Panc1 (cell line): ENCODE results near the gene GIT1. TPM values are rescaled to one million over a fixed set of nuclear protein-coding genes. Genes with fewer than 3 reads are reported as not detected.

Experiments
- ATAC-seq: fragments of 200-7000 bp; cut with Tn5 transposase; 2 replicates; pipeline ENCODE4 v1.9.1; 2020; ENCODE audit warnings: mild to moderate bottlenecking, moderate library complexity
- BruUV-seq: library from RNA; stranded (reverse); fragments of 400-500 nt; replicated peaks from 2 replicates; lab custom pipeline; 2021; lab: Mats Ljungman, UMichigan
- CTCF ChIA-PET: fragments of 300-600 bp; sonication (Branson Sonifier 250); formaldehyde crosslinking; loops from one replicate; lab custom pipeline; 2022; ENCODE audit warnings: antibody characterized with exemption; lab: Charles Lee
- POLR2A ChIA-PET: fragments of 300-600 bp; sonication (Branson Sonifier 250); formaldehyde crosslinking; loops from one replicate; lab custom pipeline; 2022; ENCODE audit warnings: antibody characterized with exemption; lab: Charles Lee
- DNase-seq: peaks from one replicate; pipeline ENCODE4 v3.0.0-alpha.2; 2010; ENCODE audit warnings: low read depth, low spot score
- H3K27ac ChIP-seq: 2 replicates; pipeline ENCODE4 v1.5.1; 2011; ENCODE audit warnings: mild to moderate bottlenecking, low read length, inconsistent platforms
- H3K27me3 ChIP-seq: fragments of 200-500 bp; sonication (Bioruptor generic); 2 replicates; pipeline ENCODE4 v1.6.0; 2014; ENCODE audit warnings: low read length, inconsistent platforms; ENCODE audit not compliant: control insufficient read depth, insufficient read depth
- H3K36me3 ChIP-seq: fragments of 200-500 bp; sonication (Bioruptor generic); 2 replicates; pipeline ENCODE4 v1.5.1; 2014; ENCODE audit warnings: inconsistent platforms, mild to moderate bottlenecking, low read length, moderate library complexity; ENCODE audit not compliant: control insufficient read depth, insufficient read depth
- H3K4me1 ChIP-seq: 2 replicates; pipeline ENCODE4 v1.5.1; 2011; ENCODE audit warnings: inconsistent platforms, mild to moderate bottlenecking, low read length, moderate library complexity; ENCODE audit not compliant: control insufficient read depth, insufficient read depth
- H3K4me3 ChIP-seq, 2 experiments: 2 replicates each; pipeline ENCODE4 v1.5.1; 2011 to 2012; ENCODE audit warnings: low read depth in 2 of 2, low read length in 2 of 2, mild to moderate bottlenecking in 2 of 2, inconsistent platforms in 1 of 2, moderate library complexity in 1 of 2
- H3K9me3 ChIP-seq: fragments of 200-500 bp; sonication (Bioruptor generic); 2 replicates; pipeline ENCODE4 v1.5.1; 2014; ENCODE audit warnings: low read depth, mild to moderate bottlenecking, inconsistent platforms, low read length, moderate library complexity; ENCODE audit not compliant: control insufficient read depth, insufficient read depth
- CTCF ChIP-seq: fragments of 450-650 bp; IDR thresholded peaks from 2 replicates; pipeline ENCODE4 v1.5.1; 2017; ENCODE audit warnings: mild to moderate bottlenecking
- POLR2AphosphoS5 ChIP-seq: IDR thresholded peaks from 2 replicates; pipeline ENCODE4 v1.6.1; 2012; ENCODE audit warnings: mild to moderate bottlenecking, low read depth, low read length, moderate library complexity
- SIN3A ChIP-seq: IDR thresholded peaks from 2 replicates; pipeline ENCODE4 v1.6.1; 2012; ENCODE audit warnings: low read depth, mild to moderate bottlenecking, low read length, moderate library complexity, borderline replicate concordance; ENCODE audit not compliant: insufficient read depth
- TCF7L2 ChIP-seq: IDR thresholded peaks from 2 replicates; pipeline ENCODE4 v1.6.1; 2011; ENCODE audit warnings: mild to moderate bottlenecking, low read depth, low read length, inconsistent platforms
- in situ Hi-C: cut with HindIII; loops from 2 replicates; pipeline ENCODE4 v1.10.0; 2016; ENCODE audit warnings: low sequenced_read_pairs, low pct_unique_long_range_greater_than_20kb
- intact Hi-C: fragments of 100-400 bp; cut with micrococcal nuclease; formaldehyde crosslinking; loops from one replicate; pipeline ENCODE4 v1.10.0; 2022; ENCODE audit not compliant: unreplicated experiment
- total RNA-seq: library from RNA; stranded (reverse); gene quantifications from one replicate; pipeline ENCODE4 v1.2.1, GENCODE V29; 2021; ENCODE audit not compliant: unreplicated experiment
- TF ChIP-seq, protein P1 (sequence below), 2 experiments: IDR thresholded peaks; 2 replicates each; pipeline ENCODE4 v1.6.1; 2011 to 2012; ENCODE audit warnings: low read depth in 2 of 2, control low read depth in 1 of 2, low read length in 1 of 2, mild to moderate bottlenecking in 1 of 2, moderate library complexity in 1 of 2; ENCODE audit not compliant: insufficient read depth in 1 of 2

Gene GIT1
- total RNA-seq, 1 experiment from 2014 or later = 94.6 TPM

- H3K4me1 ChIP-seq = peaks cover 8% of the 10 kb centered on the region
- ATAC-seq (no peak), DNase-seq (no peak)
- no peak overlapping the region for H3K27ac ChIP-seq
- intact Hi-C loops = no loop called here
- H3K36me3 ChIP-seq = 0 out of 2 replicates have a peak, but pooled peaks cover 2% of the 10 kb centered on the region
- in situ Hi-C loops = no loop called here
- BruUV-seq = no TSS peak
- ChIA-PET POLR2A (interaction anchor here (1.1 kb wide), 1 partner anchor 10 kb away, joined by 15 read pairs; no protein-coding TSS in a partner anchor), CTCF (interaction anchor here (1.9 kb wide), 1 partner anchor 10 kb away, joined by 13 read pairs; the partner anchor contains the start of gene ANKRD13B)
- TF ChIP-seq SIN3A (no peak), CTCF (no peak), TCF7L2 (no peak)
- TF ChIP-seq, protein P1, sequence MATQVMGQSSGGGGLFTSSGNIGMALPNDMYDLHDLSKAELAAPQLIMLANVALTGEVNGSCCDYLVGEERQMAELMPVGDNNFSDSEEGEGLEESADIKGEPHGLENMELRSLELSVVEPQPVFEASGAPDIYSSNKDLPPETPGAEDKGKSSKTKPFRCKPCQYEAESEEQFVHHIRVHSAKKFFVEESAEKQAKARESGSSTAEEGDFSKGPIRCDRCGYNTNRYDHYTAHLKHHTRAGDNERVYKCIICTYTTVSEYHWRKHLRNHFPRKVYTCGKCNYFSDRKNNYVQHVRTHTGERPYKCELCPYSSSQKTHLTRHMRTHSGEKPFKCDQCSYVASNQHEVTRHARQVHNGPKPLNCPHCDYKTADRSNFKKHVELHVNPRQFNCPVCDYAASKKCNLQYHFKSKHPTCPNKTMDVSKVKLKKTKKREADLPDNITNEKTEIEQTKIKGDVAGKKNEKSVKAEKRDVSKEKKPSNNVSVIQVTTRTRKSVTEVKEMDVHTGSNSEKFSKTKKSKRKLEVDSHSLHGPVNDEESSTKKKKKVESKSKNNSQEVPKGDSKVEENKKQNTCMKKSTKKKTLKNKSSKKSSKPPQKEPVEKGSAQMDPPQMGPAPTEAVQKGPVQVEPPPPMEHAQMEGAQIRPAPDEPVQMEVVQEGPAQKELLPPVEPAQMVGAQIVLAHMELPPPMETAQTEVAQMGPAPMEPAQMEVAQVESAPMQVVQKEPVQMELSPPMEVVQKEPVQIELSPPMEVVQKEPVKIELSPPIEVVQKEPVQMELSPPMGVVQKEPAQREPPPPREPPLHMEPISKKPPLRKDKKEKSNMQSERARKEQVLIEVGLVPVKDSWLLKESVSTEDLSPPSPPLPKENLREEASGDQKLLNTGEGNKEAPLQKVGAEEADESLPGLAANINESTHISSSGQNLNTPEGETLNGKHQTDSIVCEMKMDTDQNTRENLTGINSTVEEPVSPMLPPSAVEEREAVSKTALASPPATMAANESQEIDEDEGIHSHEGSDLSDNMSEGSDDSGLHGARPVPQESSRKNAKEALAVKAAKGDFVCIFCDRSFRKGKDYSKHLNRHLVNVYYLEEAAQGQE (IDR thresholded peaks at IDR 0.05; ENCODE audit: insufficient read depth in 1 of 2, low read depth in 2 of 2, low read length in 1 of 2) = no peak
- H3K27me3 ChIP-seq = no peaks in the 10 kb centered on the region
- no peaks in the 10 kb centered on the region for H3K9me3 ChIP-seq
- H3K4me3 ChIP-seq = no peak overlapping the region
Observed at GRCh38 chr17:29582254-29582765, 7.1 kb downstream of the GIT1 start.

DNA sequence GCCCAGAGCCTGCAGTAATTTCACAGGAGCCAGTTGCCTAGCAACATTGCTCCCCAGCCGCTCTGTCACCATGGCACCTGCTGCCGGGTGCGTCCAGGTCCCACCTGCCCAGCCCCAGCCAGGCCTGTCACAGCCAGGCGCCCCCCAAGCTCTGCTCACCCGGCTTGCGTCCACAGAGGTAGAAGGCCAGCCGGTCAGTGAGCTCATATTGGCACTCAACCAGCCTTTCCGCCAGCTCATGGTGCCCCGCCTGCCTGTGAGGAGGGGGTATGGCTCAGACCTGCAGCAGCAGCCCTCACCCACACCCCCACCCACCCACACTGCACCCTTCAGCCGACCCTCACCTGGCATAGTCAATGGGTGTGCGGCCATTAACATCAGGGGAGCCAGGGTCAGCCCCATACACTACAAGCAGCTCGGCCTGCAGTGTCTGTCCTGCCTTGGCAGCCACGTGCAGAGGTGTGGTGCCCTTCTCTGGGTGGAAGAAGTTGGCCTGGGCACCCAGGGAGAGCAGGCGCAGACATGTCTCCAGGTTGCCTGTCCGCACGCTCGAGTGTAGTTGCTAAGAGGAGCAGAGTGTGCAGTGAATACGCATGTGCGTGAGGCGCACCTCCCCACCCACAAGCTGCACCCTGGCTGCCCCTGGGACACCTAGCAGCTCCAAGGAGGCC, 7.7 kb downstream of the GIT1 start:
- Histone ChIP-seq H3K27ac (no peak overlapping the region), H3K27me3 (no peaks in the 10 kb centered on the region), H3K36me3 (0 out of 2 replicates have a peak, but pooled peaks cover 2% of the 10 kb centered on the region), H3K9me3 (no peaks in the 10 kb centered on the region), H3K4me1 (peaks cover 5% of the 10 kb centered on the region; the same call in 1 of the 2 replicates), H3K4me3 (no peak overlapping the region)
- no peak; the same call in 1 of the 2 replicates for ATAC-seq
- CTCF ChIA-PET = interaction anchor here (1.2 to 1.9 kb wide), 3 partner anchors 9 to 197 kb away, joined by 3 to 13 read pairs (median 5); partner anchors contain the start of gene ANKRD13B
- POLR2A ChIA-PET = interaction anchor here (0.6 to 1.1 kb wide), 2 partner anchors 10 to 226 kb away, joined by 3 to 15 read pairs; no protein-coding TSS in a partner anchor
- intact Hi-C loops = no loop called here
- TF ChIP-seq TCF7L2 (no peak), POLR2AphosphoS5 (no peak), SIN3A (no peak), CTCF (no peak)
- TF ChIP-seq, protein P1 (IDR thresholded peaks at IDR 0.05; ENCODE audit: insufficient read depth in 1 of 2, low read depth in 2 of 2, low read length in 1 of 2) = no peak
- in situ Hi-C loops = no loop called here
- no peak for DNase-seq
- no TSS peak for BruUV-seq
